Mesodermal cell (in vitro differentiated cells): ENCODE measurements around the gene LEFTY2.
A peak's percentile ranks its signal among the peaks of the same experiment; 100 is the strongest.

ENCODE experiments used
- H3K27ac ChIP-seq: 2 replicates; pipeline ENCODE4 v1.7.0; 2013; ENCODE audit warnings: mild to moderate bottlenecking, low read depth, low read length, moderate library complexity; ENCODE audit not compliant: severe bottlenecking
- H3K36me3 ChIP-seq: 2 replicates; pipeline ENCODE4 v1.7.1; 2013; ENCODE audit warnings: mild to moderate bottlenecking, low read length, moderate library complexity; ENCODE audit not compliant: control insufficient read depth, insufficient read depth
- H3K4me1 ChIP-seq: one replicate; pipeline ENCODE4 v1.7.1; 2013; ENCODE audit warnings: mild to moderate bottlenecking, low read length; ENCODE audit not compliant: insufficient read depth, control insufficient read depth, poor library complexity, severe bottlenecking
- H3K4me3 ChIP-seq: 2 replicates; pipeline ENCODE4 v1.7.0; 2013; ENCODE audit warnings: low read length, control low read depth, mild to moderate bottlenecking; ENCODE audit not compliant: insufficient read depth, poor library complexity, severe bottlenecking; ENCODE audit errors: extremely low read depth
- H3K9me3 ChIP-seq: 2 replicates; pipeline ENCODE4 v1.7.1; 2013; ENCODE audit warnings: mild to moderate bottlenecking, low read length, moderate library complexity; ENCODE audit not compliant: control insufficient read depth
- WGBS, 2 experiments: methylation state at CpG; one replicate each; pipeline ENCODE4 v1.1.5; 2013; ENCODE audit warnings: missing lambda C conversion rate in 2 of 2; ENCODE audit not compliant: insufficient coverage in 2 of 2; 5-methylcytosine and 5-hydroxymethylcytosine counted together

LEFTY2 gene

GRCh38 chr1:225928186-225929175, 12.5 kb downstream of the LEFTY2 start:
- H3K9me3 ChIP-seq, result no peaks in the 10 kb centered on the region
- H3K4me1 ChIP-seq, result no peaks in the 10 kb centered on the region
- no peaks in the 10 kb centered on the region for H3K36me3 ChIP-seq
- 91 to 94% methylated on average over 11 of the region's 14 CpGs for WGBS, 2 experiments
- no peak overlapping the region for H3K27ac ChIP-seq
- no peak overlapping the region for H3K4me3 ChIP-seq

GRCh38 chr1:225926551-225927113, 14.4 kb downstream of the LEFTY2 start:
- no peak overlapping the region for H3K4me3 ChIP-seq
- no peaks in the 10 kb centered on the region for H3K9me3 ChIP-seq
- H3K36me3 ChIP-seq, result peaks cover 12% of the 10 kb centered on the region
- peaks cover 6% of the 10 kb centered on the region for H3K4me1 ChIP-seq
- WGBS, 2 experiments, result 92 to 100% methylated on average over 1 to 2 of the region's 3 CpGs
- H3K27ac ChIP-seq, result no peak overlapping the region

GRCh38 chr1:225923692-225924555, 17.1 kb downstream of the LEFTY2 start, which contains the start of gene PYCR2:
Gene PYCR2, minus strand, starts transcription at chr1:225924250. Its CDS starts 140 bp downstream, at chr1:225924110.
- peaks cover 37% of the 10 kb centered on the region for H3K36me3 ChIP-seq

GRCh38 chr1:225923381-225923691, 17.7 kb downstream of the LEFTY2 start:
- Histone ChIP-seq H3K27ac (peak overlapping the region; percentile 84), H3K4me3 (peak overlapping the region; percentile 89), H3K9me3 (no peaks in the 10 kb centered on the region), H3K36me3 (peaks cover 42% of the 10 kb centered on the region), H3K4me1 (peaks cover 6% of the 10 kb centered on the region)
- 0 to 15% methylated on average over 7 to 8 of the region's 8 CpGs for WGBS, 2 experiments

More at GRCh38 chr1:225923692-225924555, 17.1 kb downstream of the LEFTY2 start, which contains the start of gene PYCR2:
- Histone ChIP-seq H3K9me3 (no peaks in the 10 kb centered on the region), H3K4me3 (peak within 1 kb of the TSS; percentile 89), H3K4me1 (peaks cover 6% of the 10 kb centered on the region), H3K27ac (peak within 1 kb of the TSS; percentile 84)
- 0% methylated on average over 53 to 57 of the region's 80 CpGs for WGBS, 2 experiments

GRCh38 chr1:225921734-225922709, 19.0 kb downstream of the LEFTY2 start:
- Histone ChIP-seq H3K9me3 (no peaks in the 10 kb centered on the region), H3K36me3 (peaks cover 51% of the 10 kb centered on the region)

GRCh38 chr1:225919906-225920305, 21.1 kb downstream of the LEFTY2 start:
- H3K9me3 ChIP-seq, result no peaks in the 10 kb centered on the region
- WGBS, 2 experiments, result 92% methylated on average over 2 of the region's 5 CpGs
- H3K4me1 ChIP-seq, result peaks cover 10% of the 10 kb centered on the region
- H3K36me3 ChIP-seq, result peaks cover 51% of the 10 kb centered on the region
- H3K27ac ChIP-seq, result no peak overlapping the region
- no peak overlapping the region for H3K4me3 ChIP-seq

More at GRCh38 chr1:225921734-225922709, 19.0 kb downstream of the LEFTY2 start:
- Histone ChIP-seq H3K4me1 (peaks cover 6% of the 10 kb centered on the region), H3K27ac (no peak overlapping the region), H3K4me3 (no peak overlapping the region)
- 93 to 97% methylated on average over 19 to 22 of the region's 23 CpGs for WGBS, 2 experiments

- Histone ChIP-seq H3K4me3 (no peak overlapping the region), H3K4me1 (peaks cover 10% of the 10 kb centered on the region), H3K9me3 (no peaks in the 10 kb centered on the region), H3K27ac (no peak overlapping the region), H3K36me3 (peaks cover 51% of the 10 kb centered on the region)
- 87 to 89% methylated on average over 3 to 4 of the region's 4 CpGs for WGBS, 2 experiments
These were observed 22.7 kb downstream of the LEFTY2 start for GRCh38 chr1:225918280-225918679.

GRCh38 chr1:225917536-225917935, 23.5 kb downstream of the LEFTY2 start:
- Histone ChIP-seq H3K9me3 (no peaks in the 10 kb centered on the region), H3K27ac (no peak overlapping the region), H3K36me3 (peaks cover 48% of the 10 kb centered on the region), H3K4me3 (no peak overlapping the region), H3K4me1 (peaks cover 7% of the 10 kb centered on the region)
- 88 to 95% methylated on average over 2 to 3 of the region's 5 CpGs for WGBS, 2 experiments

GRCh38 chr1:225917101-225917500, 23.9 kb downstream of the LEFTY2 start:
- Histone ChIP-seq H3K36me3 (peaks cover 44% of the 10 kb centered on the region), H3K9me3 (no peaks in the 10 kb centered on the region), H3K27ac (no peak overlapping the region), H3K4me1 (peaks cover 5% of the 10 kb centered on the region), H3K4me3 (no peak overlapping the region)
- no CpG with 5 or more reads among the region's 3 CpGs for WGBS, 2 experiments
